ENCODE results near the gene RNF214. TPM values are rescaled to one million over a fixed set of nuclear protein-coding genes. Genes with fewer than 3 reads are reported as not detected.
"Not testable (repeated sequence)": the region's sequence is repeated elsewhere in the genome, so short reads cannot be mapped to it uniquely, and the experiment has no call there.

The RNF214 gene
- polyA plus RNA-seq, 4 donors, result 6.9 to 17.8 (median 8.9) TPM

- Histone ChIP-seq H3K36me3 (ENCODE audit: control insufficient read depth in 3 of 3, insufficient read depth in 2 of 3, low read depth in 1 of 3, low read length in 3 of 3) (no peaks in the 10 kb centered on the region), H3K27me3 (ENCODE audit: control insufficient read depth in 3 of 3, insufficient read depth in 3 of 3, low read length in 3 of 3) (no peaks in the 10 kb centered on the region), H3K9me3 (ENCODE audit: control insufficient read depth in 2 of 2, insufficient read depth in 1 of 2, low read depth in 1 of 2, low read length in 1 of 2) (no peaks in the 10 kb centered on the region), H3K4me1 (ENCODE audit: control insufficient read depth in 3 of 3, insufficient read depth in 2 of 3, low read depth in 1 of 3, low read length in 2 of 3) (peaks cover 0 to 6% (median 4%) of the 10 kb centered on the region in 3 donors), H3K4me3 (ENCODE audit: low read depth in 1 of 3, low read length in 3 of 3) (no peak overlapping the region), H3K27ac (ENCODE audit: low read depth in 1 of 3, low read length in 2 of 3) (no peak overlapping the region)
- no peak for FAIRE-seq
- DNase-seq, result no peak
- 70 to 81% (median 81%) methylated on average over 5 of the region's 5 CpGs for WGBS, 3 donors
Observed at GRCh38 chr11:117319214-117319840, 86.9 kb downstream of the RNF214 start.

- H3K4me3 ChIP-seq (ENCODE audit: low read depth in 1 of 3, low read length in 3 of 3), result peak overlapping the region in 1 of 3 donors; percentile 87
- H3K27ac ChIP-seq (ENCODE audit: low read depth in 1 of 3, low read length in 2 of 3); FAIRE-seq; H3K4me1 ChIP-seq (ENCODE audit: control insufficient read depth in 3 of 3, insufficient read depth in 2 of 3, low read depth in 1 of 3, low read length in 2 of 3); H3K9me3 ChIP-seq (ENCODE audit: control insufficient read depth in 2 of 2, insufficient read depth in 1 of 2, low read depth in 1 of 2, low read length in 1 of 2); H3K27me3 ChIP-seq (ENCODE audit: control insufficient read depth in 3 of 3, insufficient read depth in 3 of 3, low read length in 3 of 3); H3K36me3 ChIP-seq (ENCODE audit: control insufficient read depth in 3 of 3, insufficient read depth in 2 of 3, low read depth in 1 of 3, low read length in 3 of 3); DNase-seq: not testable (repeated sequence)
- 3 to 6% (median 4%) methylated on average over 5 of the region's 5 CpGs for WGBS, 3 donors
Observed at GRCh38 chr11:117327255-117327566, 94.7 kb downstream of the RNF214 start.

GRCh38 chr11:117327567-117328374 lies 95.3 kb downstream of the RNF214 start, which contains the start of gene CEP164:
Gene CEP164, plus strand, starts transcription at chr11:117327854. Its CDS starts 10,733 bp downstream, at chr11:117338587.
- FAIRE-seq (no peak), DNase-seq (peak; percentile 97 to 98)
- WGBS, 3 donors, result 0 to 1% (median 0%) methylated on average over 49 to 64 of the region's 64 CpGs
- peak within 1 kb of the TSS; percentile 59 to 87 (median 75) for H3K4me3 ChIP-seq (ENCODE audit: low read depth in 1 of 3, low read length in 3 of 3)
- no peaks in the 10 kb centered on the region for H3K36me3 ChIP-seq (ENCODE audit: control insufficient read depth in 3 of 3, insufficient read depth in 2 of 3, low read depth in 1 of 3, low read length in 3 of 3)
- H3K4me1 ChIP-seq (ENCODE audit: control insufficient read depth in 3 of 3, insufficient read depth in 2 of 3, low read depth in 1 of 3, low read length in 2 of 3), result peaks cover 0 to 8% (median 0%) of the 10 kb centered on the region in 3 donors
- no peaks in the 10 kb centered on the region for H3K27me3 ChIP-seq (ENCODE audit: control insufficient read depth in 3 of 3, insufficient read depth in 3 of 3, low read length in 3 of 3)
- H3K9me3 ChIP-seq (ENCODE audit: control insufficient read depth in 2 of 2, insufficient read depth in 1 of 2, low read depth in 1 of 2, low read length in 1 of 2), result no peaks in the 10 kb centered on the region
- H3K27ac ChIP-seq (ENCODE audit: low read depth in 1 of 3, low read length in 2 of 3), result peak within 1 kb of the TSS; percentile 24 to 87 (median 87)

- H3K4me1 ChIP-seq (ENCODE audit: control insufficient read depth in 3 of 3, insufficient read depth in 2 of 3, low read depth in 1 of 3, low read length in 2 of 3), result peaks cover 0 to 8% (median 0%) of the 10 kb centered on the region in 3 donors
- peak overlapping the region; percentile 59 to 87 (median 75) for H3K4me3 ChIP-seq (ENCODE audit: low read depth in 1 of 3, low read length in 3 of 3)
- H3K27me3 ChIP-seq (ENCODE audit: control insufficient read depth in 3 of 3, insufficient read depth in 3 of 3, low read length in 3 of 3), result no peaks in the 10 kb centered on the region
- FAIRE-seq (no peak), DNase-seq (peak in 1 of 2 donors; percentile 34)
- H3K36me3 ChIP-seq (ENCODE audit: control insufficient read depth in 3 of 3, insufficient read depth in 2 of 3, low read depth in 1 of 3, low read length in 3 of 3), result no peaks in the 10 kb centered on the region
- 3 to 7% (median 7%) methylated on average over 15 of the region's 15 CpGs for WGBS, 3 donors
- H3K9me3 ChIP-seq (ENCODE audit: control insufficient read depth in 2 of 2, insufficient read depth in 1 of 2, low read depth in 1 of 2, low read length in 1 of 2), result no peaks in the 10 kb centered on the region
- peak overlapping the region; percentile 24 to 87 (median 87) for H3K27ac ChIP-seq (ENCODE audit: low read depth in 1 of 3, low read length in 2 of 3)
Observed at GRCh38 chr11:117328375-117329010, 96.0 kb downstream of the RNF214 start.

GRCh38 chr11:117332843-117333242 lies 100.4 kb downstream of the RNF214 start:
- H3K9me3 ChIP-seq (ENCODE audit: control insufficient read depth in 2 of 2, insufficient read depth in 1 of 2, low read depth in 1 of 2, low read length in 1 of 2), result no peaks in the 10 kb centered on the region
- DNase-seq (no peak), FAIRE-seq (no peak)
- no peak overlapping the region for H3K27ac ChIP-seq (ENCODE audit: low read depth in 1 of 3, low read length in 2 of 3)
- H3K4me3 ChIP-seq (ENCODE audit: low read depth in 1 of 3, low read length in 3 of 3), result no peak overlapping the region
- WGBS, 3 donors, result 53 to 73% (median 69%) methylated on average over 2 of the region's 2 CpGs
- peaks cover 0 to 19% (median 0%) of the 10 kb centered on the region in 3 donors for H3K36me3 ChIP-seq (ENCODE audit: control insufficient read depth in 3 of 3, insufficient read depth in 2 of 3, low read depth in 1 of 3, low read length in 3 of 3)
- peaks cover 0 to 8% (median 0%) of the 10 kb centered on the region in 3 donors for H3K4me1 ChIP-seq (ENCODE audit: control insufficient read depth in 3 of 3, insufficient read depth in 2 of 3, low read depth in 1 of 3, low read length in 2 of 3)
- no peaks in the 10 kb centered on the region for H3K27me3 ChIP-seq (ENCODE audit: control insufficient read depth in 3 of 3, insufficient read depth in 3 of 3, low read length in 3 of 3)

GRCh38 chr11:117333917-117334316 lies 101.4 kb downstream of the RNF214 start:
- no peak for FAIRE-seq
- Histone ChIP-seq H3K27ac (ENCODE audit: low read depth in 1 of 3, low read length in 2 of 3) (no peak overlapping the region), H3K4me3 (ENCODE audit: low read depth in 1 of 3, low read length in 3 of 3) (no peak overlapping the region), H3K4me1 (ENCODE audit: control insufficient read depth in 3 of 3, insufficient read depth in 2 of 3, low read depth in 1 of 3, low read length in 2 of 3) (peaks cover 0 to 4% (median 0%) of the 10 kb centered on the region in 3 donors), H3K27me3 (ENCODE audit: control insufficient read depth in 3 of 3, insufficient read depth in 3 of 3, low read length in 3 of 3) (no peaks in the 10 kb centered on the region), H3K36me3 (ENCODE audit: control insufficient read depth in 3 of 3, insufficient read depth in 2 of 3, low read depth in 1 of 3, low read length in 3 of 3) (peaks cover 0 to 29% (median 0%) of the 10 kb centered on the region in 3 donors), H3K9me3 (ENCODE audit: control insufficient read depth in 2 of 2, insufficient read depth in 1 of 2, low read depth in 1 of 2, low read length in 1 of 2) (no peaks in the 10 kb centered on the region)
- no peak for DNase-seq
- 75 to 81% (median 77%) methylated on average over 9 of the region's 9 CpGs for WGBS, 3 donors

- FAIRE-seq, result no peak
- 87 to 92% (median 90%) methylated on average over 6 of the region's 6 CpGs for WGBS, 3 donors
Observed at GRCh38 chr11:117334896-117335295, 102.4 kb downstream of the RNF214 start.

GRCh38 chr11:117335399-117335798 lies 102.9 kb downstream of the RNF214 start:
- FAIRE-seq, result no peak
- peaks cover 0 to 38% (median 2%) of the 10 kb centered on the region in 3 donors for H3K36me3 ChIP-seq (ENCODE audit: control insufficient read depth in 3 of 3, insufficient read depth in 2 of 3, low read depth in 1 of 3, low read length in 3 of 3)
- 81 to 94% (median 93%) methylated on average over 5 of the region's 5 CpGs for WGBS, 3 donors

More at GRCh38 chr11:117334896-117335295, 102.4 kb downstream of the RNF214 start:
- no peaks in the 10 kb centered on the region for H3K9me3 ChIP-seq (ENCODE audit: control insufficient read depth in 2 of 2, insufficient read depth in 1 of 2, low read depth in 1 of 2, low read length in 1 of 2)
- H3K4me1 ChIP-seq (ENCODE audit: control insufficient read depth in 3 of 3, insufficient read depth in 2 of 3, low read depth in 1 of 3, low read length in 2 of 3), result no peaks in the 10 kb centered on the region
- H3K27me3 ChIP-seq (ENCODE audit: control insufficient read depth in 3 of 3, insufficient read depth in 3 of 3, low read length in 3 of 3), result no peaks in the 10 kb centered on the region
- H3K27ac ChIP-seq (ENCODE audit: low read depth in 1 of 3, low read length in 2 of 3), result no peak overlapping the region
- H3K36me3 ChIP-seq (ENCODE audit: control insufficient read depth in 3 of 3, insufficient read depth in 2 of 3, low read depth in 1 of 3, low read length in 3 of 3), result peaks cover 0 to 34% (median 2%) of the 10 kb centered on the region in 3 donors
- DNase-seq, result no peak
- no peak overlapping the region for H3K4me3 ChIP-seq (ENCODE audit: low read depth in 1 of 3, low read length in 3 of 3)

More at GRCh38 chr11:117335399-117335798, 102.9 kb downstream of the RNF214 start:
- Histone ChIP-seq H3K4me1 (ENCODE audit: control insufficient read depth in 3 of 3, insufficient read depth in 2 of 3, low read depth in 1 of 3, low read length in 2 of 3) (no peaks in the 10 kb centered on the region), H3K4me3 (ENCODE audit: low read depth in 1 of 3, low read length in 3 of 3) (no peak overlapping the region), H3K9me3 (ENCODE audit: control insufficient read depth in 2 of 2, insufficient read depth in 1 of 2, low read depth in 1 of 2, low read length in 1 of 2) (no peaks in the 10 kb centered on the region), H3K27me3 (ENCODE audit: control insufficient read depth in 3 of 3, insufficient read depth in 3 of 3, low read length in 3 of 3) (no peaks in the 10 kb centered on the region), H3K27ac (ENCODE audit: low read depth in 1 of 3, low read length in 2 of 3) (no peak overlapping the region)
- DNase-seq, result no peak
